GM12878 (cell line): Measurements from ENCODE around the gene ERN2. TPM values are rescaled to one million over a fixed set of nuclear protein-coding genes. Genes with fewer than 3 reads are reported as not detected.

Source experiments
- ATAC-seq: fragments of 200-7000 bp; cut with Tn5 transposase; 3 replicates; pipeline ENCODE4 v1.9.1; 2020; ENCODE audit warnings: mild to moderate bottlenecking, moderate library complexity
- BruUV-seq: library from RNA; stranded (reverse); fragments of 400-500 nt; replicated peaks from 2 replicates; lab custom pipeline; 2021; lab: Mats Ljungman, UMichigan
- CTCF ChIA-PET: fragments of 300-600 bp; sonication (Branson Sonifier 250); formaldehyde crosslinking; extraction: SDS; loops from one replicate; lab custom pipeline; 2021; ENCODE audit warnings: inconsistent platforms; lab: Yijun Ruan, JAX
- POLR2A ChIA-PET: fragments of 350-600 bp; formaldehyde crosslinking; extraction: SDS; loops from one replicate; lab custom pipeline; 2021; ENCODE audit warnings: inconsistent platforms; lab: Charles Lee
- RAD21 ChIA-PET: fragments of 300-600 bp; sonication (Branson Sonifier 250); formaldehyde crosslinking; loops from one replicate; lab custom pipeline; 2023; ENCODE audit warnings: antibody characterized with exemption; ENCODE audit not compliant: unreplicated experiment; lab: Charles Lee
- SMC1A ChIA-PET: fragments of 300-600 bp; sonication (Branson Sonifier 250); formaldehyde crosslinking; loops from one replicate; lab custom pipeline; 2023; ENCODE audit not compliant: unreplicated experiment, uncharacterized antibody; lab: Charles Lee
- DNase-seq: peaks from one replicate; pipeline ENCODE4 v3.0.0-alpha.2; 2011; ENCODE audit warnings: low read depth, low spot score
- FAIRE-seq: peaks from 3 replicates; lab custom pipeline; 2011; peaks lifted over from hg19 to GRCh38; lab: Jason Lieb, UNC
- H2AFZ ChIP-seq: 2 replicates; pipeline ENCODE4 v1.6.0; 2011; ENCODE audit warnings: low read depth, low read length, control low read depth; ENCODE audit not compliant: control insufficient read depth
- H3K27ac ChIP-seq: 2 replicates; pipeline ENCODE4 v1.5.1; 2011; ENCODE audit warnings: control low read depth; ENCODE audit not compliant: control insufficient read depth, insufficient read depth
- H3K27me3 ChIP-seq, 2 experiments: replicated peaks in 1 of 2; 2 replicates each; pipeline versions ENCODE4 v1.6.0 to v1.6.1; 2011; ENCODE audit warnings: low read length in 1 of 2; ENCODE audit not compliant: control insufficient read depth in 2 of 2, insufficient read depth in 2 of 2
- H3K36me3 ChIP-seq, 2 experiments: 2 replicates each; pipeline ENCODE4 v1.5.1; 2011; ENCODE audit warnings: low read length in 1 of 2; ENCODE audit not compliant: control insufficient read depth in 2 of 2, insufficient read depth in 2 of 2
- H3K4me1 ChIP-seq: 2 replicates; pipeline ENCODE4 v1.6.1; 2011; ENCODE audit warnings: mild to moderate bottlenecking, low read length, moderate library complexity, mixed read lengths; ENCODE audit not compliant: control insufficient read depth, insufficient read depth
- H3K4me2 ChIP-seq: 2 replicates; pipeline ENCODE4 v1.6.0; 2011; ENCODE audit warnings: control low read depth; ENCODE audit not compliant: control insufficient read depth, insufficient read depth
- H3K4me3 ChIP-seq: fragments of 200-600 bp; sonication (generic); 2 replicates; pipeline ENCODE4 v1.5.1; 2016
- H3K79me2 ChIP-seq: 2 replicates; pipeline ENCODE4 v1.6.0; 2011; ENCODE audit warnings: low read length; ENCODE audit not compliant: control insufficient read depth, insufficient read depth
- H3K9ac ChIP-seq: 2 replicates; pipeline ENCODE4 v1.8.0; 2011; ENCODE audit warnings: low read length, control low read depth, mixed read lengths; ENCODE audit not compliant: control insufficient read depth, insufficient read depth
- H3K9me3 ChIP-seq: replicated peaks from 3 replicates; pipeline ENCODE4 v1.5.1; 2011; ENCODE audit warnings: mild to moderate bottlenecking, low read length; ENCODE audit not compliant: control insufficient read depth, insufficient read depth
- H4K20me1 ChIP-seq: 2 replicates; pipeline ENCODE4 v1.6.0; 2011; ENCODE audit not compliant: control insufficient read depth, insufficient read depth
- MTA2 ChIP-seq: fragments of 450-650 bp; IDR thresholded peaks from 2 replicates; pipeline ENCODE4 v1.6.1; 2016; ENCODE audit warnings: low read depth, mild to moderate bottlenecking, moderate library complexity
- MYC ChIP-seq: IDR thresholded peaks from 2 replicates; pipeline ENCODE4 v1.6.1; 2011; ENCODE audit warnings: mild to moderate bottlenecking, low read length, moderate library complexity, inconsistent platforms; ENCODE audit not compliant: insufficient read depth, insufficient replicate concordance, insufficient read length, severe bottlenecking
- NRF1 ChIP-seq: conservative IDR thresholded peaks from 2 replicates; pipeline ENCODE4 v1.6.1; 2011; ENCODE audit warnings: mild to moderate bottlenecking, low read depth, low read length, improper control_type of control experiment
- RB1 ChIP-seq: fragments of 450-650 bp; formaldehyde crosslinking; IDR thresholded peaks from 2 replicates; pipeline ENCODE4 v1.6.1; 2017; ENCODE audit warnings: mild to moderate bottlenecking, borderline replicate concordance
- RFX5 ChIP-seq: IDR thresholded peaks from 2 replicates; pipeline ENCODE4 v1.6.1; 2011; ENCODE audit warnings: low read depth, low read length, improper control_type of control experiment
- SREBF2 ChIP-seq: IDR thresholded peaks from 2 replicates; pipeline ENCODE4 v1.6.1; 2012; ENCODE audit warnings: mild to moderate bottlenecking, low read length
- SUZ12 ChIP-seq: fragments of 200-600 bp; sonication (generic); IDR thresholded peaks from one replicate; pipeline ENCODE4 v1.6.1; 2018; ENCODE audit warnings: antibody characterized with exemption, mild to moderate bottlenecking; ENCODE audit not compliant: unreplicated experiment
- TAF1 ChIP-seq: IDR thresholded peaks from 2 replicates; pipeline ENCODE4 v1.6.1; 2011; ENCODE audit warnings: mild to moderate bottlenecking, low read depth, low read length, borderline replicate concordance
- TCF3 ChIP-seq: IDR thresholded peaks from 2 replicates; pipeline ENCODE4 v1.6.1; 2012; ENCODE audit warnings: low read depth, mild to moderate bottlenecking, low read length, borderline replicate concordance; ENCODE audit not compliant: insufficient read depth
- WGBS: methylation state at CpG from one replicate; pipeline ENCODE4 v1.1.6; 2016; ENCODE audit warnings: low lambda C conversion rate; ENCODE audit not compliant: insufficient replicate concordance, insufficient coverage; ENCODE audit errors: missing lambda C conversion rate; 5-methylcytosine and 5-hydroxymethylcytosine counted together
- in situ Hi-C: fragments of 300-500 bp; cut with MboI; formaldehyde crosslinking; loops from 9 replicates; pipeline ENCODE4 v1.14.3; 2018; ENCODE audit warnings: mixed read lengths
- intact Hi-C: fragments of 100-400 bp; cut with micrococcal nuclease; formaldehyde crosslinking; loops from one replicate; pipeline ENCODE4 v1.14.2; 2022; ENCODE audit not compliant: unreplicated experiment
- polyA plus RNA-seq, 11 experiments: library from polyadenylated mRNA; depleted of rRNA in 4 of 11; unstranded in 6 of 11; stranded (reverse) in 5 of 11; fragments of >200 nt; fragmentation: Nextera tagmentation in 4 of 11; fragmentation: Illumina TruSeq in 1 of 11; extraction: Ambion mirVana in 4 of 11; extraction: Trizol in 1 of 11; gene quantifications; 1 replicate in 1 of 11; 2 replicates in 10 of 11; pipeline versions ENCODE4 v1.2.1 to v1.2.3, GENCODE V29; 2011 to 2016; ENCODE audit warnings: inconsistent platforms in 2 of 11, missing spikeins in 2 of 11, low read depth in 1 of 11
- total RNA-seq, 4 experiments: library from RNA; depleted of rRNA in 3 of 4; stranded (reverse); fragments of >200 nt in 3 of 4; fragmentation: Illumina TruSeq in 1 of 4; extraction: Trizol in 1 of 4; gene quantifications; 2 replicates each; pipeline versions ENCODE4 v1.2.1 to v1.2.3, GENCODE V29; 2013 to 2021
- TF ChIP-seq, protein P1 (sequence below): fragments of 150-350 bp; IDR thresholded peaks from 2 replicates; pipeline ENCODE4 v1.6.1; 2016; ENCODE audit warnings: low read depth, low read length
- TF ChIP-seq, protein P2 (sequence below): fragments of 450-650 bp; IDR thresholded peaks from 2 replicates; pipeline ENCODE4 v1.6.1; 2017; ENCODE audit warnings: mild to moderate bottlenecking, low read depth, inconsistent platforms; ENCODE audit not compliant: poor library complexity, severe bottlenecking
- TF ChIP-seq, protein P3 (sequence below): IDR thresholded peaks from 2 replicates; pipeline ENCODE4 v1.6.1; 2012; ENCODE audit warnings: low read depth, low read length, improper control_type of control experiment
- TF ChIP-seq, protein P4 (sequence below): IDR thresholded peaks from 2 replicates; pipeline ENCODE4 v1.6.1; 2012; ENCODE audit warnings: low read depth, low read length, improper control_type of control experiment
- TF ChIP-seq, protein P5 (sequence below): fragments of 450-650 bp; IDR thresholded peaks from 2 replicates; pipeline ENCODE4 v1.6.1; 2016; ENCODE audit warnings: mild to moderate bottlenecking
- TF ChIP-seq, protein P6 (sequence below): IDR thresholded peaks from 2 replicates; pipeline ENCODE4 v1.6.1; 2012; ENCODE audit warnings: low read length, inconsistent platforms

The ERN2 gene
- total and polyA plus RNA-seq, 10 of the 15 experiments (the other 5 are each of a cell fraction or from before 2014, with no cell fraction given): 0.06 to 0.95 (median 0.36) TPM; not detected in 5

DNA sequence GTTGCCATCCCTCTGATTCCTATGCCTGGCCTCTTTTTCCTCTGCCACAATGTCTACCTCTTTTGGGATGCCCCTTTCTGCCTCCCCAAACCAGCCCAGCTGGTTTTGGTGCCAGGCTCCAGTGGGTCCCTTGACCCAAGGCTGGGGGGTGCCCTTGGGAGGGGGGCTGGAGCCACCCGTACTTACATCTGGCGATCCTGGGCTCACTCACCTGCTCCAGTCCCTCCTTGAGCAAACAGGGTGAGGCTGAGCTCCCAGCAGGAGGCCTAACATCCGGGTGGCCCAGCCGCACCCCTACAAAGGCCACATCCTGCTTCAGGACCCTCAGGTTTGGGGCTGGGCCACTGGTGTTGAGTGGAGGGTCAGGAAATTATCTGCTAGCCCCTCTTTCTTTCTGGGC is 1.2 kb downstream of the ERN2 start:
- Histone ChIP-seq H3K4me3 (no peak overlapping the region), H3K9me3 (peaks cover 10% of the 10 kb centered on the region; the same call in 2 of the 3 replicates), H2AFZ (no peak overlapping the region), H4K20me1 (no peaks in the 10 kb centered on the region), H3K4me2 (no peak overlapping the region), H3K27ac (no peak overlapping the region), H3K27me3 (peaks cover 0 to 2% of the 10 kb centered on the region in 2 experiments; a peak in 1 of 4 replicates), H3K79me2 (no peaks in the 10 kb centered on the region), H3K4me1 (no peaks in the 10 kb centered on the region), H3K36me3 (no peaks in the 10 kb centered on the region), H3K9ac (no peak overlapping the region)
- DNase-seq (no peak), FAIRE-seq (no peak), ATAC-seq (no peak)
- ChIA-PET RAD21 (no interaction called here), POLR2A (no interaction called here), CTCF (no interaction called here), SMC1A (no interaction called here)
- in situ Hi-C loops (no loop called here), intact Hi-C loops (no loop called here)
- no TSS peak for BruUV-seq
- 43% methylated on average over 4 of the region's 4 CpGs for WGBS
- TF ChIP-seq MTA2 (no peak), MYC (no peak), RFX5 (no peak), NRF1 (no peak), SREBF2 (no peak), TCF3 (no peak), TAF1 (no peak), RB1 (no peak), SUZ12 (no peak)
- TF ChIP-seq, protein P1, sequence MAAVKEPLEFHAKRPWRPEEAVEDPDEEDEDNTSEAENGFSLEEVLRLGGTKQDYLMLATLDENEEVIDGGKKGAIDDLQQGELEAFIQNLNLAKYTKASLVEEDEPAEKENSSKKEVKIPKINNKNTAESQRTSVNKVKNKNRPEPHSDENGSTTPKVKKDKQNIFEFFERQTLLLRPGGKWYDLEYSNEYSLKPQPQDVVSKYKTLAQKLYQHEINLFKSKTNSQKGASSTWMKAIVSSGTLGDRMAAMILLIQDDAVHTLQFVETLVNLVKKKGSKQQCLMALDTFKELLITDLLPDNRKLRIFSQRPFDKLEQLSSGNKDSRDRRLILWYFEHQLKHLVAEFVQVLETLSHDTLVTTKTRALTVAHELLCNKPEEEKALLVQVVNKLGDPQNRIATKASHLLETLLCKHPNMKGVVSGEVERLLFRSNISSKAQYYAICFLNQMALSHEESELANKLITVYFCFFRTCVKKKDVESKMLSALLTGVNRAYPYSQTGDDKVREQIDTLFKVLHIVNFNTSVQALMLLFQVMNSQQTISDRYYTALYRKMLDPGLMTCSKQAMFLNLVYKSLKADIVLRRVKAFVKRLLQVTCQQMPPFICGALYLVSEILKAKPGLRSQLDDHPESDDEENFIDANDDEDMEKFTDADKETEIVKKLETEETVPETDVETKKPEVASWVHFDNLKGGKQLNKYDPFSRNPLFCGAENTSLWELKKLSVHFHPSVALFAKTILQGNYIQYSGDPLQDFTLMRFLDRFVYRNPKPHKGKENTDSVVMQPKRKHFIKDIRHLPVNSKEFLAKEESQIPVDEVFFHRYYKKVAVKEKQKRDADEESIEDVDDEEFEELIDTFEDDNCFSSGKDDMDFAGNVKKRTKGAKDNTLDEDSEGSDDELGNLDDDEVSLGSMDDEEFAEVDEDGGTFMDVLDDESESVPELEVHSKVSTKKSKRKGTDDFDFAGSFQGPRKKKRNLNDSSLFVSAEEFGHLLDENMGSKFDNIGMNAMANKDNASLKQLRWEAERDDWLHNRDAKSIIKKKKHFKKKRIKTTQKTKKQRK: no peak
- TF ChIP-seq, protein P2, sequence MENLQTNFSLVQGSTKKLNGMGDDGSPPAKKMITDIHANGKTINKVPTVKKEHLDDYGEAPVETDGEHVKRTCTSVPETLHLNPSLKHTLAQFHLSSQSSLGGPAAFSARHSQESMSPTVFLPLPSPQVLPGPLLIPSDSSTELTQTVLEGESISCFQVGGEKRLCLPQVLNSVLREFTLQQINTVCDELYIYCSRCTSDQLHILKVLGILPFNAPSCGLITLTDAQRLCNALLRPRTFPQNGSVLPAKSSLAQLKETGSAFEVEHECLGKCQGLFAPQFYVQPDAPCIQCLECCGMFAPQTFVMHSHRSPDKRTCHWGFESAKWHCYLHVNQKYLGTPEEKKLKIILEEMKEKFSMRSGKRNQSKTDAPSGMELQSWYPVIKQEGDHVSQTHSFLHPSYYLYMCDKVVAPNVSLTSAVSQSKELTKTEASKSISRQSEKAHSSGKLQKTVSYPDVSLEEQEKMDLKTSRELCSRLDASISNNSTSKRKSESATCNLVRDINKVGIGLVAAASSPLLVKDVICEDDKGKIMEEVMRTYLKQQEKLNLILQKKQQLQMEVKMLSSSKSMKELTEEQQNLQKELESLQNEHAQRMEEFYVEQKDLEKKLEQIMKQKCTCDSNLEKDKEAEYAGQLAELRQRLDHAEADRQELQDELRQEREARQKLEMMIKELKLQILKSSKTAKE: no peak
- TF ChIP-seq, protein P3, sequence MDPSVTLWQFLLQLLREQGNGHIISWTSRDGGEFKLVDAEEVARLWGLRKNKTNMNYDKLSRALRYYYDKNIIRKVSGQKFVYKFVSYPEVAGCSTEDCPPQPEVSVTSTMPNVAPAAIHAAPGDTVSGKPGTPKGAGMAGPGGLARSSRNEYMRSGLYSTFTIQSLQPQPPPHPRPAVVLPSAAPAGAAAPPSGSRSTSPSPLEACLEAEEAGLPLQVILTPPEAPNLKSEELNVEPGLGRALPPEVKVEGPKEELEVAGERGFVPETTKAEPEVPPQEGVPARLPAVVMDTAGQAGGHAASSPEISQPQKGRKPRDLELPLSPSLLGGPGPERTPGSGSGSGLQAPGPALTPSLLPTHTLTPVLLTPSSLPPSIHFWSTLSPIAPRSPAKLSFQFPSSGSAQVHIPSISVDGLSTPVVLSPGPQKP: no peak
- TF ChIP-seq, protein P4, sequence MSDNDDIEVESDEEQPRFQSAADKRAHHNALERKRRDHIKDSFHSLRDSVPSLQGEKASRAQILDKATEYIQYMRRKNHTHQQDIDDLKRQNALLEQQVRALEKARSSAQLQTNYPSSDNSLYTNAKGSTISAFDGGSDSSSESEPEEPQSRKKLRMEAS: no peak
- TF ChIP-seq, protein P5, sequence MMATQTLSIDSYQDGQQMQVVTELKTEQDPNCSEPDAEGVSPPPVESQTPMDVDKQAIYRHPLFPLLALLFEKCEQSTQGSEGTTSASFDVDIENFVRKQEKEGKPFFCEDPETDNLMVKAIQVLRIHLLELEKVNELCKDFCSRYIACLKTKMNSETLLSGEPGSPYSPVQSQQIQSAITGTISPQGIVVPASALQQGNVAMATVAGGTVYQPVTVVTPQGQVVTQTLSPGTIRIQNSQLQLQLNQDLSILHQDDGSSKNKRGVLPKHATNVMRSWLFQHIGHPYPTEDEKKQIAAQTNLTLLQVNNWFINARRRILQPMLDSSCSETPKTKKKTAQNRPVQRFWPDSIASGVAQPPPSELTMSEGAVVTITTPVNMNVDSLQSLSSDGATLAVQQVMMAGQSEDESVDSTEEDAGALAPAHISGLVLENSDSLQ: no peak
- TF ChIP-seq, protein P6, sequence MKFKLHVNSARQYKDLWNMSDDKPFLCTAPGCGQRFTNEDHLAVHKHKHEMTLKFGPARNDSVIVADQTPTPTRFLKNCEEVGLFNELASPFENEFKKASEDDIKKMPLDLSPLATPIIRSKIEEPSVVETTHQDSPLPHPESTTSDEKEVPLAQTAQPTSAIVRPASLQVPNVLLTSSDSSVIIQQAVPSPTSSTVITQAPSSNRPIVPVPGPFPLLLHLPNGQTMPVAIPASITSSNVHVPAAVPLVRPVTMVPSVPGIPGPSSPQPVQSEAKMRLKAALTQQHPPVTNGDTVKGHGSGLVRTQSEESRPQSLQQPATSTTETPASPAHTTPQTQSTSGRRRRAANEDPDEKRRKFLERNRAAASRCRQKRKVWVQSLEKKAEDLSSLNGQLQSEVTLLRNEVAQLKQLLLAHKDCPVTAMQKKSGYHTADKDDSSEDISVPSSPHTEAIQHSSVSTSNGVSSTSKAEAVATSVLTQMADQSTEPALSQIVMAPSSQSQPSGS: no peak
